ENCODE results near the gene C2CD3.

Gene C2CD3

DNA sequence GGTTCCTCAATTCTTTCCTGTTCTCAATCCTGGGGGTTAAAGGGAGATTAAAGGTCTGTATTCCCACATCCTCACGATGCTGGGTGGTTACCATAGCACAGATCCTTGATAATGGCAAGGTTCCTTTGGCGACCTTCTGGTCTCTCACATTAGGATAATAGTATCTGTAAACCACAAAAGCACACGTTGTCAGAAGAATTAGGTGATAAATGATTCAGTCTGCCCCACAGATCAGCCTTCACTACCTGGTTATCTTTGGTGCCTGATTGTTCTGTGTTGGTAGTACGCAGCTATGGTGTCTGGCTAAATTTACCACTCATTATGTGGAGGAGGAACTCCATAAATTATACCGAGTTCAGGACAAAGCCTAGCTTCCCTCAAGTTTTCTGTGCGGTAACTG, 78.4 kb downstream of the C2CD3 start:
- Histone ChIP-seq H3K4me2 (no peak overlapping the region), H3K27me3 (ENCODE audit: insufficient read depth, low read depth) (no peaks in the 10 kb centered on the region), H3K4me3 (IDR thresholded peaks at IDR 0.05; ENCODE audit: insufficient read depth, low read depth, low read length) (no peak overlapping the region), H3K9ac (no peak overlapping the region), H3K4me1 (ENCODE audit: low read depth, poor library complexity, severe bottlenecking) (peaks cover 6% of the 10 kb centered on the region), H4K20me1 (ENCODE audit: insufficient read depth) (no peaks in the 10 kb centered on the region), H3K36me3 (ENCODE audit: insufficient read depth) (no peaks in the 10 kb centered on the region), H2AFZ (ENCODE audit: low read depth) (no peak overlapping the region), H3K79me2 (ENCODE audit: insufficient read depth, low read depth) (no peaks in the 10 kb centered on the region), H3K27ac (no peak overlapping the region)
- TF ChIP-seq, protein P1, sequence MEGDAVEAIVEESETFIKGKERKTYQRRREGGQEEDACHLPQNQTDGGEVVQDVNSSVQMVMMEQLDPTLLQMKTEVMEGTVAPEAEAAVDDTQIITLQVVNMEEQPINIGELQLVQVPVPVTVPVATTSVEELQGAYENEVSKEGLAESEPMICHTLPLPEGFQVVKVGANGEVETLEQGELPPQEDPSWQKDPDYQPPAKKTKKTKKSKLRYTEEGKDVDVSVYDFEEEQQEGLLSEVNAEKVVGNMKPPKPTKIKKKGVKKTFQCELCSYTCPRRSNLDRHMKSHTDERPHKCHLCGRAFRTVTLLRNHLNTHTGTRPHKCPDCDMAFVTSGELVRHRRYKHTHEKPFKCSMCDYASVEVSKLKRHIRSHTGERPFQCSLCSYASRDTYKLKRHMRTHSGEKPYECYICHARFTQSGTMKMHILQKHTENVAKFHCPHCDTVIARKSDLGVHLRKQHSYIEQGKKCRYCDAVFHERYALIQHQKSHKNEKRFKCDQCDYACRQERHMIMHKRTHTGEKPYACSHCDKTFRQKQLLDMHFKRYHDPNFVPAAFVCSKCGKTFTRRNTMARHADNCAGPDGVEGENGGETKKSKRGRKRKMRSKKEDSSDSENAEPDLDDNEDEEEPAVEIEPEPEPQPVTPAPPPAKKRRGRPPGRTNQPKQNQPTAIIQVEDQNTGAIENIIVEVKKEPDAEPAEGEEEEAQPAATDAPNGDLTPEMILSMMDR (conservative IDR thresholded peaks at IDR 0.05; ENCODE audit: low read depth, low read length), result no peak

DNA sequence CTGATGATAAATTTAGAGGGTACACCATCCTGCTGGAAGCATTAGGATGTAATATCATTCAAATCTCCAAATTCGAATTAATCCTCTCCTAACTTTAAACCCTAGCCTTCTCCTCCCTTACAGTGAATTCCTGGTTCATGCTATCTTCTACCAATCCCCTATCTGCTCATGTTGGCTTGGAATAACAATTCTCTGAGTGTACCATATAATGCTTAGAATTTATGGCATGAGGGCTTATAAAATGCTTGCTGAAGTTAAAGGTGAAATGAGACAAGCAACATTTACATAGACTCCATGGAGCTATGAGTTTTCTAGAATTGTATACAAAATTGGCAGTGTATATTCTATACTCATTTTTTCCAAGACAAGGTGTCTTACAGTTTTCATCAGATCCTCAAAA, 79.3 kb downstream of the C2CD3 start:
- Histone ChIP-seq H3K4me2 (no peak overlapping the region), H4K20me1 (ENCODE audit: insufficient read depth) (no peaks in the 10 kb centered on the region), H3K4me3 (IDR thresholded peaks at IDR 0.05; ENCODE audit: insufficient read depth, low read depth, low read length) (no peak overlapping the region), H3K36me3 (ENCODE audit: insufficient read depth) (no peaks in the 10 kb centered on the region), H3K9ac (no peak overlapping the region), H2AFZ (ENCODE audit: low read depth) (no peak overlapping the region), H3K79me2 (ENCODE audit: insufficient read depth, low read depth) (no peaks in the 10 kb centered on the region), H3K27me3 (ENCODE audit: insufficient read depth, low read depth) (no peaks in the 10 kb centered on the region), H3K27ac (no peak overlapping the region), H3K4me1 (ENCODE audit: low read depth, poor library complexity, severe bottlenecking) (peaks cover 6% of the 10 kb centered on the region)
- TF ChIP-seq, protein P1 (conservative IDR thresholded peaks at IDR 0.05; ENCODE audit: low read depth, low read length), result no peak

DNA sequence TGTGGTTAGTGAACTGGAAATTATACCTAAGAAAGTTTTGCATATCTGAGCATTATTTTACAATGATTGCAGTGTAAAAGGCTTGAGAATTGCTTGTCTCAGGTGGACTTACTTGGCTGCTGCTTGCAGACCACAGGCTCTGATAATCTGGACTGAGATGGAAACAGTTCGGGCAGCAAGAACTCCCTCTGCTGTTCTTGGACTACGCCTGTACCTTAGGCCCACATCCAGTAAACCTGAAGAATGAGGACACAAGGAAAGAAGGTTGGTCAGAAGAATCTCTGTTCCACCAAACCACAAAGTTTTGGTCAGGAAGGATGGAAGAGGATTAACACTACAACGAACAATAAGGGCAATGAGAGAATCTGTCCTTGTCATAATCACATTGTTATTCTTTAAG, 80.1 kb downstream of the C2CD3 start:
- TF ChIP-seq, protein P1 (conservative IDR thresholded peaks at IDR 0.05; ENCODE audit: low read depth, low read length), result no peak
- Histone ChIP-seq H3K27me3 (ENCODE audit: insufficient read depth, low read depth) (no peaks in the 10 kb centered on the region), H3K4me3 (IDR thresholded peaks at IDR 0.05; ENCODE audit: insufficient read depth, low read depth, low read length) (no peak overlapping the region), H4K20me1 (ENCODE audit: insufficient read depth) (no peaks in the 10 kb centered on the region), H2AFZ (ENCODE audit: low read depth) (no peak overlapping the region), H3K79me2 (ENCODE audit: insufficient read depth, low read depth) (no peaks in the 10 kb centered on the region), H3K4me2 (no peak overlapping the region), H3K9ac (no peak overlapping the region), H3K27ac (no peak overlapping the region), H3K36me3 (ENCODE audit: insufficient read depth) (no peaks in the 10 kb centered on the region), H3K4me1 (ENCODE audit: low read depth, poor library complexity, severe bottlenecking) (peaks cover 6% of the 10 kb centered on the region)

DNA sequence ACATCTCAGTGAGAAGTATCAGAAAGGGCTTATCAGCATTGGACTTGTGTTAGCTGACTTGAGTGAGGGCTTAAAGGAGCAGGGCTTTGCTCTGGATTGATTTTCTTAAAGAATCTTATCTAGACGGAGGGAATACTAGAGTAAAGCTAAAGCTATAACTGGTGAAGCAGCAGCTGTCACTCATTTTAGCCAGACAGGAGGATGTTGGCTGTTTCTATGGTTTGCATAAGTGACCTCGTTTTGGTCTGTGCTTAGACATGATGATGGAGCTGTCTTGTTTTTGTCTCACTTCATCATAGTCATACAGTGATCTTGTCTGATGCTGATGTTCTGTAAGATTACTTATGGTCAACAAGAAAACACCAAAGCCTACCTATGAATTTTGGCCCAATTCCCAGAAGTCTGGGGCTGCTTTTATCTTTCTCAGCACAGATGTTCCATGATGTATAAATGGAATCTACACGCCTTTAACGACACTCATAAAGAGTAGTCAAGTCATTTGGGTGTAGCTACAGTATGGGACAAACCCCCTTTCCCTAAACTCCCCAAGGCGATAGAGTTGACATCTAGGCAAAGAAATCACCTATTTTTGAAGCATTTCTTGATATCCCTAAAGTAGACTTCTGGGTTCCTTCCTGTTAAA, 84.4 kb downstream of the C2CD3 start:
- H3K9ac ChIP-seq, result no peak overlapping the region
- H3K36me3 ChIP-seq (ENCODE audit: insufficient read depth), result no peaks in the 10 kb centered on the region
- no peaks in the 10 kb centered on the region for H4K20me1 ChIP-seq (ENCODE audit: insufficient read depth)
- H3K79me2 ChIP-seq (ENCODE audit: insufficient read depth, low read depth), result no peaks in the 10 kb centered on the region
- H3K27ac ChIP-seq, result no peak overlapping the region
- no peak overlapping the region for H2AFZ ChIP-seq (ENCODE audit: low read depth)
- no peaks in the 10 kb centered on the region for H3K27me3 ChIP-seq (ENCODE audit: insufficient read depth, low read depth)
- H3K4me1 ChIP-seq (ENCODE audit: low read depth, poor library complexity, severe bottlenecking), result peaks cover 6% of the 10 kb centered on the region
- no peak overlapping the region for H3K4me2 ChIP-seq
- TF ChIP-seq, protein P1 (conservative IDR thresholded peaks at IDR 0.05; ENCODE audit: low read depth, low read length), result no peak
- no peak overlapping the region for H3K4me3 ChIP-seq (IDR thresholded peaks at IDR 0.05; ENCODE audit: insufficient read depth, low read depth, low read length)

All from KMS-11 (cell line).